ENCODE results near the gene SORCS1.
A peak's percentile ranks its signal among the peaks of the same experiment; 100 is the strongest.

SORCS1 gene

DNA sequence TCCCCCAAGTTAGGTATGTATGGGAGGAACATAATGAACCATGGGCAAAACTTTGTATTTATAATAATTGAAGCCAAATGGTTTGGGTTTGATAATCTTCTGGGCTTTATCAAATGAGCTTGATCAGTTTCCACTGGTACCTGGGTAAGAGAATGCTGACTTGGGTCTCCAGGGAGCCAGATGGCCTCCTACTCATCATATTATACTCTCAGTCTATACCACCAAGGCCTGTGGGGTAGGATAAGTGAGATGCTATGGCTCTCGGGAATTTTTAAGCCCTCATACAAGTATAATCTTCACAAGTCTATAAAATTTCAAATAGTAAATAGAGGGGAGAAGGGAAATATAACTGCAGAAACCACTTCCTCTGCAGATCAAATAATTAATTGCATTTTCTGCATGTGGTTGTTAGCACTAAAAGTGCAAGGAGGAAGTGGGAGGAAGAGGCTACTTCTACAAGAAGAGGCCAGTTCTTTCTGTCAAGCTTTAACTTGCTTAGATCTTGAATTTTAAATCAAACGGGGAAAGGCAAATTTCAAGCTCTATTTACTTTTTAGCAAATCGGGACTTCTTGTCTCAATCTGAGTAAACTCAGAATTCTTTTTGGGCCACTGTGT lies 349.0 kb downstream of the SORCS1 start:
- no peak for DNase-seq (ENCODE audit: low spot score)

- no peak for DNase-seq (ENCODE audit: low spot score)
These were observed 359.4 kb downstream of the SORCS1 start for GRCh38 chr10:106804992-106805582.

- no peak for DNase-seq (ENCODE audit: low spot score)
These were observed 361.6 kb downstream of the SORCS1 start for GRCh38 chr10:106802949-106803348.

DNA sequence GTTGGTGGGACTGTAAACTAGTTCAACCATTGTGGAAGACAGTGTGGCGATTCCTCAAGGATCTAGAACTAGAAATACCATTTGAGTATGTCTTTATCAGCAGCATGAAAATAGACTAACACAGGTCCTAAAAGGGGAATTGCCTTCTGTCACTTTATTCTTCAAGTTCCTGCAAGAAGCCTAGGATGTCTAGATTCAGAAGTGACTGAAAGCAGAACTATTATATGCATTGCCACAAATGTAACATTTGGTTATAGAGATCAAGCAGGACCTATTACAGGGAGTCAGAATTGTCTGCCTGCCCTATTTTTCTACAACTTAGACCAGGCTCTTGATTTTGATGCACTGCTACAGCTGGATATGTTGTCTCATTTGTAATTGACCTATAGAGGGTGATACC lies 364.7 kb downstream of the SORCS1 start:
- DNase-seq (ENCODE audit: low spot score) = no peak

DNA sequence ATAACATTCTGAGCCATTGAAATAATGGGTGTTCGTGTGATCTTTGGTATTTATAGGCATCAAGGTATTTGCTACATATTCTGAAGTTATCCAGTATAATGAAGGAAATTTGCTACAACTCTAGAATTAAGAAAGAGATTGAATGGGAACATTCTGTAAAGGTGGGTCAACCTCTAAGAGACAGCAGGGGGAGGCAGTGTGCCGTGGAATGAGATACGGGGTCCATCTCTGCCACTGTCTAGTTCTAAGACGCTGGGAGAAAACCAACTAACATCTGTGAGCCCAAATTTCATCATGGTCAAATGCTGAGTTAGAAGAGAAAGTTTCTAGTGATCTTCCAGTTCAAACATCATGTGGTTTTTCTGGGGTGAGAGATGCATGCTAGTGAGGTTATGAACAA lies 368.9 kb downstream of the SORCS1 start:
- peak; percentile 61 for DNase-seq (ENCODE audit: low spot score)

DNA sequence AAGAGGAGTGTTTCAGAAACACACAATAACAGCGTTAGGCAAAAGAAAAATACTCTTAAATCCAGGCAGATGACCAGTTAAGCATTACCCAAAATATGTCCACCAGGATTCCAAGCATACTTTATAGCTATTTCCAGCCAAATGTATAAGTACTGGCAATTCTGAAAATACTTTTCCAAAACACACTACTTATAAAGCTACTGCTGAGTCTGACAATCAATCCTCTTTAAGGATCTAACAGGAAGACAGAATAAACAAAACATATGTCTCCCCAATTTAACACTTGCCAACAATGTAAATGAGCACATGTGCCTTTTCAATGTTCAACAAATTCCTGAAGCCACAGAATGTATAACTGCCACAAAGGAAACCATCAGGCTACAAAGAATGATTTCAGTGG lies 370.9 kb downstream of the SORCS1 start:
- no peak for DNase-seq (ENCODE audit: low spot score)

GRCh38 chr10:106789623-106790022 lies 374.9 kb downstream of the SORCS1 start:
- no peak for DNase-seq (ENCODE audit: low spot score)

DNA sequence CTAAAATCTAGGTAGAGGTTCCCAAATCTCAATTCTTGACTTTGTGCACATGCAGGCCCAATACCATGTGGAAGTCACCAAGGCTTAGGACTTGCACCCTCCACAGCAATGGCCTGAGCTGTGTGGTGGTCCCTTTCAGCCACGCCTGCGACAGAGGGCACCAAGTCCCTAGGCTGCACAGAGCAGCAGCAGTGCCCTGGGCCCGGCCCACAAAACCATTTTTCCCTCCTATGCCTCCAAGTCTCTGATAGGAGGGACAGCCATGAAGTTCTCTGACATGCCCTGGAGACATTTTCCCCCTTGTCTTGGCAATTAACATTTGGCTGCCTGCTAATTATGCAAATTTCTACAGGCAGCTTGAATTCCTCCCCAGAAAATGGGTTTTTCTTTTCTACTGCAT lies 375.5 kb downstream of the SORCS1 start:
- DNase-seq (ENCODE audit: low spot score) = no peak

- no peak for DNase-seq (ENCODE audit: low spot score)
These were observed 379.0 kb downstream of the SORCS1 start for GRCh38 chr10:106785528-106785927.

DNA sequence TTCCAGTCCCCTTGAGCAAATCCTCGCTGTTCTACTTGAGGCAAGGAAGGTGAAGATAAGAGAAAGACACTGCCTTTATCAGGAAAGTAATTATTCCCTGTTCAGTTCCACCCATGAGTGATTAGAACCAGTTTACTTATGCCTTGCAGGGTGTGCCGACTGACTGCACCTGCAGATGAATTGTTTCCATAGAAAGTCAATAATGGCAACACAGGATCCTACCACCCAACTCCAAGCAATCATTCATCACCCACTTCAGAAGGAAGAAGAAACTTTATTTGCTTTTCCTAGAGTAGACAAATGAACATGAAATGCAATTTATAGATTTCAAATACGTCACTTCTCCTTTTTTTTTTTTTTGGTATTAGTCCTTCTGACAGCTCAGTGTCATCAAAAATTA lies 383.9 kb downstream of the SORCS1 start:
- no peak for DNase-seq (ENCODE audit: low spot score)

DNA sequence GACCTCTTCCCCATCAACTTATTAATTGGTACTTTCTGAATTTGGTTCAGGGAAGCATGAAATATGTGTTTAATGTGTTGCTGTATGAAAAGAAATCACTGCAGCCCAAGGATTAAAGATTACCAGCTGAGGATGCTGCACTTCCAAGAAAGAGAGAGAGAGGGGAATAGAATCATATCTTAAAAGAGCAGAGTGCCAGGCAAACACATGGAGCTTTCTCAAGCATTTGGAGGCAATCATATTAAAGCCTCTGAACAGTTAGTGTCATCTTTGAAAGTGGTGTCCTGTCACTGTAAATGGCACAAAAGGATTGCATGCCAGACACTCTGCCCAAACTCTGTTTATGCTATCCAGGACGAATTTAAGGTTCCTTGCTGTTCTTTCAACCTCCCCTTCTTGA lies 386.7 kb downstream of the SORCS1 start:
- DNase-seq (ENCODE audit: low spot score) = no peak

DNA sequence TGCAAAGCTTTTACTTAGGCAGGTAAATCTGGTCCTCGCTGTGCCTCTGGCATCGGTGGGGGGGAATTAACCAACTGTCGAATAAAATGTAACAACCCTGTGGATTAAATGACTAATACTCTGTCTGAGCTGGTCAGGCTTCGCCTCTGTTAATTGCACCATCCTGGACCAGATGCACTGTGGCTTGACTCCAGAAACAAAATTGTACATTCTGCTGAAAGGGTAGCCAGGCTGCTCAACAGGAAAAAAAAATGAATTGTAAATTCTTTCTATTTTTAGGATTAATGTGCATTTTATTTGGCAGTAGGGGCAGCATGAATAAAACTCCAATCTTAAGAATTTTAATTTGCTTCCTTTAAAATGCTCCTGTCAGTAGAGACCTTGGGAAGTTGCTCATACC lies 389.4 kb downstream of the SORCS1 start:
- no peak for DNase-seq (ENCODE audit: low spot score)

DNA sequence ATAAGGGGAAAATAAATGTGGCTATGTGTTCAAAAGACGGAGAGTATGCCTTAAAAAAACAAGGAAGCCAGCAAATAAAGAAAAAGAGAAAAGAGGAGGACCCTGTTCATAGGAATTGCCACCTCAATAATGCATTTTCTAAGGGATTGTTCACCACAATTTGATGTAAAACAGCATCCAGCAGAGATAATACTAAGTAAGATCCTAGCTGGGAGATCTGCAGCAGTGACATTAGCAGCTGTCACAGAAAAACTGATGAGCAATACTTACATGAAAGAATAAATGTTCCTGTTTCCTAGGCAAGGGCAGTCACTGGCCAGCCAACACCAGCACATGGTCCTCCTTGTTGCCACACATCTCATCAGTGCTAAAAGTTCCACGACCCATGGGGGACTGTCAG lies 391.5 kb downstream of the SORCS1 start:
- no peak for DNase-seq (ENCODE audit: low spot score)

DNA sequence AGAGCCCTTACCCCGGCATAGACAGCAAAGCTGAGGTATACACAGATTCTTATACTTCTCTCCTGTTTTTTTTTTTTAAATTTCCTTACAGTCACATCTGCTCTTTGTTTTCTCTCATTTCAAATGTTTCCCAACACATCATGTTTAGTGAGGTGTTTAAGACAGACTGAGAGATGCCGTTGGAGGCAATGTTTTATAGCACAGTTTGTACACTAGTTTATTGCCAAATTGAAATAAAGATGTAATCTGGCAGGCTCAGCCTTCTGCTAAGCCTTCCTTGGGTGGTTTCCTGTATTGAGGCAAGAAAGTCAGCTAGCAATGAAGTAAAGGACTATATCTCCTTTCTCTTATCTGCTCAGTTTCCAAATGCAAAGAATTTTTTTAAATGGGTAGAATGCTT lies 393.4 kb downstream of the SORCS1 start:
- no peak for DNase-seq (ENCODE audit: low spot score)

- DNase-seq (ENCODE audit: low spot score) = no peak
These were observed 396.3 kb downstream of the SORCS1 start for GRCh38 chr10:106768204-106768603.

GRCh38 chr10:106765928-106766327 lies 398.6 kb downstream of the SORCS1 start:
- no peak for DNase-seq (ENCODE audit: low spot score)

- DNase-seq (ENCODE audit: low spot score) = no peak
These were observed 399.2 kb downstream of the SORCS1 start for GRCh38 chr10:106765241-106765754.

GRCh38 chr10:106764360-106764759 lies 400.1 kb downstream of the SORCS1 start:
- no peak for DNase-seq (ENCODE audit: low spot score)

DNA sequence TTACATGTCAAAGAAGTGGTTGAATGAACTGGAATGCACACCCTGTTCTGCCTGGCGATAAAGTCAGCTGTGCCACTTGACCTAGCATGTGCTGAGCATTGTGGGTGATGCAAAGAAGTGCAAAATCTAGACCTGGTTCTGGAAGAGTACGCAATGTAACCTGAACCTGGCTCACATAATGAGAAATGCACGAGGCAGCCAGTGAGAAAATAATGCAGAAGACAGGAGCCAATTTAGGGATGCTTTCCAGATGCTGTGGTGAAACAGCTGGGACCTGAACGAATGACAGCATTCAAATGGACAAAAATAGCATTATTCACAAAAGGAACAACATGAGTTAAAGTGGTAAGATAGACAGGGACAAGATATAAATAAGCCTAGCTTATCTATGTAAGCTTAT lies 402.6 kb downstream of the SORCS1 start:
- no peak for DNase-seq (ENCODE audit: low spot score)

DNA sequence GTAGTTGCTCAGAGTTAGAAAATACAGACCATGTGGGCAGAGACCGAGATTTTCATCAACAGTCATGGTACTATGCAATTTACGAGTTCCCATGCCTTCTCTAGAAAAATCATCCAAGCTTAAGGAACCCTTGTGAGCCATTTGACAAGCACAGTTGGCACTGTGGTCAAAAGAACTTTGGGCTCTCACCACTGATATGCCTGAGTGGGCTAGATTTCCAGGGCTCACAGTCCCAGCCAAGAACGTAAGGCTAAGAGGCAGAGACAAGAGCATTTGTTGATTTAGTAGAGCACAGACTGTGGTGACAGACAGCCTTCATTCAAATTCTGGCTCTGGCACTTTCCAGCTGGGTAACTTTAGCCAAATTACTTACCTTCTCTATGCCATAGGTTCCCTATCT lies 407.0 kb downstream of the SORCS1 start:
- no peak for DNase-seq (ENCODE audit: low spot score)

DNA sequence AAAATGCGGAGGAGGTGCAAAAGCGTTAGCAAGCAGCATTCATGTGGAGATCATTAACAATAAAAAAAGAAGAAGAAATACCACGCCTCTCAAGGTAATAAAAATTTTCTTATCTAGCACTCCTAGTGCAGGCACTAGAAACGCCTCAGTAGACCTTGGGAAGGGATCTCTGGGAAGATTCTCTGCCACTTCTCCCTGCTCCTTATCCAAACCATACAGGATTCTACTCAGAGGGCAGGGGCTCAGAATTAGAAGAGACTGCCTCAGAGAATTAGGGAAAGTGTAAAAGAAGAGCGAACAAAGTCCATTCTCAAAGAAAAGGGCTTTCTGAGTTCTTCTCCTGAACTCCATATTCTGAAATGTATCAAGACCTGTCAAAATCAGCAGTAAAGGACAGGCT lies 413.4 kb downstream of the SORCS1 start:
- DNase-seq (ENCODE audit: low spot score) = no peak

GRCh38 chr10:106746868-106747267 lies 417.6 kb downstream of the SORCS1 start:
- DNase-seq (ENCODE audit: low spot score) = no peak

- DNase-seq (ENCODE audit: low spot score) = no peak
These were observed 423.4 kb downstream of the SORCS1 start for GRCh38 chr10:106741006-106741530.

GRCh38 chr10:106740071-106740470 lies 424.4 kb downstream of the SORCS1 start:
- DNase-seq (ENCODE audit: low spot score) = no peak
